Spleen (tissue), 11 donors: ENCODE results near the gene SHANK2. TPM values are rescaled to one million over a fixed set of nuclear protein-coding genes. Genes with fewer than 3 reads are reported as not detected.

ENCODE experiments used
- DNase-seq: peaks from one replicate; pipeline ENCODE4 v3.0.0-alpha.2; 2020
- H3K27ac ChIP-seq, 8 donors: fragments of 200-600 bp; sonication (generic) in 7 of 8; 1 replicate in 4 of 8; 2 replicates in 4 of 8; pipeline versions ENCODE4 v1.5.0 to v1.8.0; 2016 to 2021; ENCODE audit warnings: inconsistent platforms in 4 of 8, mild to moderate bottlenecking in 4 of 8, moderate library complexity in 1 of 8
- H3K27me3 ChIP-seq, 7 donors: fragments of 200-600 bp; sonication (generic) in 6 of 7; replicated peaks in 1 of 7; 1 replicate in 4 of 7; 2 replicates in 3 of 7; pipeline versions ENCODE4 v1.5.0 to v1.8.0; 2016 to 2021; ENCODE audit warnings: inconsistent platforms in 3 of 7, mild to moderate bottlenecking in 1 of 7
- H3K36me3 ChIP-seq, 6 donors: fragments of 200-600 bp; sonication (generic) in 5 of 6; 1 replicate in 4 of 6; 2 replicates in 2 of 6; pipeline versions ENCODE4 v1.5.0 to v1.8.0; 2016 to 2021; ENCODE audit warnings: inconsistent platforms in 2 of 6
- H3K4me1 ChIP-seq, 6 donors: fragments of 200-600 bp; sonication (generic) in 5 of 6; 1 replicate in 3 of 6; 2 replicates in 3 of 6; pipeline versions ENCODE4 v1.5.0 to v1.8.0; 2016 to 2021; ENCODE audit warnings: inconsistent platforms in 3 of 6
- H3K4me3 ChIP-seq, 8 donors: fragments of 200-600 bp; sonication (generic) in 7 of 8; 1 replicate in 4 of 8; 2 replicates in 4 of 8; pipeline versions ENCODE4 v1.5.0 to v1.8.0; 2016 to 2021; ENCODE audit warnings: inconsistent platforms in 4 of 8, mild to moderate bottlenecking in 4 of 8, moderate library complexity in 2 of 8
- H3K9me3 ChIP-seq, 8 donors: fragments of 200-600 bp; sonication (generic) in 7 of 8; 1 replicate in 4 of 8; 2 replicates in 4 of 8; pipeline versions ENCODE4 v1.5.0 to v1.8.0; 2016 to 2021; ENCODE audit warnings: inconsistent platforms in 4 of 8
- CTCF ChIP-seq, 11 experiments: fragments of 200-600 bp in 7 of 11; fragments of 450-650 bp in 4 of 11; sonication (generic) in 4 of 11; IDR thresholded peaks in 8 of 11; conservative IDR thresholded peaks in 3 of 11; 1 replicate in 7 of 11; 2 replicates in 4 of 11; pipeline versions ENCODE4 v1.4.0 to v1.8.0; 2016 to 2021; ENCODE audit warnings: antibody characterized with exemption in 11 of 11, inconsistent platforms in 4 of 11, mild to moderate bottlenecking in 1 of 11
- POLR2A ChIP-seq, 3 donors: fragments of 450-650 bp; IDR thresholded peaks; one replicate each; pipeline ENCODE4 v1.5.1; 2017; ENCODE audit warnings: antibody characterized with exemption in 3 of 3, mild to moderate bottlenecking in 1 of 3
- POLR2AphosphoS5 ChIP-seq, 3 donors: sonication (generic); formaldehyde crosslinking; IDR thresholded peaks; one replicate each; pipeline ENCODE4 v1.5.1; 2017; ENCODE audit warnings: antibody characterized with exemption in 3 of 3
- WGBS, 5 donors: extraction: QIAGEN DNeasy Blood & Tissue Kit in 3 of 5; methylation state at CpG; one replicate each; pipeline versions ENCODE4 v1.1.5 to v1.1.7; 2013 to 2018; 5-methylcytosine and 5-hydroxymethylcytosine counted together
- intact Hi-C: fragments of 100-400 bp; cut with DNase I; formaldehyde crosslinking; loops from one replicate; pipeline ENCODE4 v1.15.0; 2023; ENCODE audit warnings: low total_unique reads
- polyA plus RNA-seq, 3 donors: library from polyadenylated mRNA; stranded (reverse); fragments of 200-250 nt; gene quantifications; one replicate each; pipeline ENCODE4 v1.2.1, GENCODE V29; 2013
- total RNA-seq, 7 donors: library from RNA; depleted of rRNA in 3 of 7; stranded (reverse); fragments of >200 nt in 3 of 7; fragmentation: NEBNext Ultra II Directional in 4 of 7; extraction: Animal tissue kit (Norgen Biotek cat#: 25700) in 4 of 7; gene quantifications; one replicate each; pipeline versions ENCODE4 v1.1.0 to v1.2.1, GENCODE V29; 2016 to 2021
- donor health status: healthy with polysubstance abuse.
- donor health status: DM: no; HTN: no; CAD: no; lungs with moderate emphysema.
- donor health status: DM: no; HTN: no; CAD: no.
- donor health status: Bipolar disorder and iron deficiency.
- donor health status: healthy.
- donor health status: DM: no; HTN: no; CAD: no.
- donor health status: DM: yes; HTN: yes; CAD: no.

Gene SHANK2
- total and polyA plus RNA-seq, 10 donors, result 0.30 to 23.8 (median 9.4) TPM

GRCh38 chr11:71284525-71285092 is 32.2 kb upstream of the SHANK2 start:
- Histone ChIP-seq H3K27me3 (no peaks in the 10 kb centered on the region), H3K4me3 (no peak overlapping the region), H3K9me3 (peaks cover 0 to 12% (median 9%) of the 10 kb centered on the region in 8 donors), H3K27ac (no peak overlapping the region), H3K36me3 (no peaks in the 10 kb centered on the region), H3K4me1 (peaks cover 0 to 10% (median 0%) of the 10 kb centered on the region in 6 donors)
- intact Hi-C loops, result no loop called here
- no peak for TF ChIP-seq CTCF (IDR thresholded peaks at IDR 0.05 in 8 of 11, conservative IDR thresholded peaks at IDR 0.05 in 3 of 11)
- no peak for TF ChIP-seq POLR2AphosphoS5 (IDR thresholded peaks at IDR 0.05)
- 54 to 100% (median 70%) methylated on average over 1 to 2 of the region's 2 CpGs for WGBS, 5 donors
- DNase-seq, result no peak

- no peak overlapping the region for H3K27ac ChIP-seq
- H3K9me3 ChIP-seq, result peaks cover 0 to 6% (median 4%) of the 10 kb centered on the region in 8 donors
- TF ChIP-seq POLR2A (IDR thresholded peaks at IDR 0.05) (no peak), POLR2AphosphoS5 (IDR thresholded peaks at IDR 0.05) (no peak), CTCF (IDR thresholded peaks at IDR 0.05 in 8 of 11, conservative IDR thresholded peaks at IDR 0.05 in 3 of 11) (no peak)
- H3K27me3 ChIP-seq, result no peaks in the 10 kb centered on the region
- intact Hi-C loops, result no loop called here
- DNase-seq, result peak; percentile 47
- H3K4me3 ChIP-seq, result no peak overlapping the region
- WGBS, 5 donors, result 76 to 86% (median 85%) methylated on average over 16 of the region's 16 CpGs
- H3K4me1 ChIP-seq, result peaks cover 0 to 10% (median 0%) of the 10 kb centered on the region in 6 donors
- no peaks in the 10 kb centered on the region for H3K36me3 ChIP-seq
Measured at GRCh38 chr11:71283971-71284441, 31.6 kb upstream of the SHANK2 start.

- no peaks in the 10 kb centered on the region for H3K36me3 ChIP-seq
- no peaks in the 10 kb centered on the region for H3K9me3 ChIP-seq
- intact Hi-C loops, result no loop called here
- TF ChIP-seq POLR2A (IDR thresholded peaks at IDR 0.05) (no peak), POLR2AphosphoS5 (IDR thresholded peaks at IDR 0.05) (no peak), CTCF (IDR thresholded peaks at IDR 0.05 in 8 of 11, conservative IDR thresholded peaks at IDR 0.05 in 3 of 11) (no peak)
- H3K27ac ChIP-seq, result no peak overlapping the region
- no peak overlapping the region for H3K4me3 ChIP-seq
- DNase-seq, result no peak
- 69 to 81% (median 76%) methylated on average over 11 to 15 of the region's 15 CpGs for WGBS, 5 donors
- no peaks in the 10 kb centered on the region for H3K27me3 ChIP-seq
- peaks cover 0 to 10% (median 0%) of the 10 kb centered on the region in 6 donors for H3K4me1 ChIP-seq
Measured at GRCh38 chr11:71282581-71283351, 30.4 kb upstream of the SHANK2 start.

- 80 to 87% (median 83%) methylated on average over 7 of the region's 7 CpGs for WGBS, 5 donors
- Histone ChIP-seq H3K27ac (peak overlapping the region in 2 of 8 donors; percentile 38 to 39), H3K9me3 (no peaks in the 10 kb centered on the region), H3K4me1 (peaks cover 0 to 10% (median 0%) of the 10 kb centered on the region in 6 donors), H3K36me3 (no peaks in the 10 kb centered on the region), H3K4me3 (no peak overlapping the region), H3K27me3 (peaks cover 0 to under 1% (median 0%) of the 10 kb centered on the region in 7 donors)
- no peak for DNase-seq
- TF ChIP-seq CTCF (IDR thresholded peaks at IDR 0.05 in 8 of 11, conservative IDR thresholded peaks at IDR 0.05 in 3 of 11) (no peak), POLR2AphosphoS5 (IDR thresholded peaks at IDR 0.05) (no peak), POLR2A (IDR thresholded peaks at IDR 0.05) (no peak)
- intact Hi-C loops, result no loop called here
Measured at GRCh38 chr11:71281831-71282230, 29.5 kb upstream of the SHANK2 start.
